NCI-H2081 (cell line): ENCODE results near the gene CENPM.
A peak's percentile ranks its signal among the peaks of the same experiment; 100 is the strongest.

Source experiments
- DNase-seq, 2 experiments: peaks; one replicate each; lab custom pipeline; 2025; lab: John Stamatoyannopoulos, UW

The CENPM gene

DNA sequence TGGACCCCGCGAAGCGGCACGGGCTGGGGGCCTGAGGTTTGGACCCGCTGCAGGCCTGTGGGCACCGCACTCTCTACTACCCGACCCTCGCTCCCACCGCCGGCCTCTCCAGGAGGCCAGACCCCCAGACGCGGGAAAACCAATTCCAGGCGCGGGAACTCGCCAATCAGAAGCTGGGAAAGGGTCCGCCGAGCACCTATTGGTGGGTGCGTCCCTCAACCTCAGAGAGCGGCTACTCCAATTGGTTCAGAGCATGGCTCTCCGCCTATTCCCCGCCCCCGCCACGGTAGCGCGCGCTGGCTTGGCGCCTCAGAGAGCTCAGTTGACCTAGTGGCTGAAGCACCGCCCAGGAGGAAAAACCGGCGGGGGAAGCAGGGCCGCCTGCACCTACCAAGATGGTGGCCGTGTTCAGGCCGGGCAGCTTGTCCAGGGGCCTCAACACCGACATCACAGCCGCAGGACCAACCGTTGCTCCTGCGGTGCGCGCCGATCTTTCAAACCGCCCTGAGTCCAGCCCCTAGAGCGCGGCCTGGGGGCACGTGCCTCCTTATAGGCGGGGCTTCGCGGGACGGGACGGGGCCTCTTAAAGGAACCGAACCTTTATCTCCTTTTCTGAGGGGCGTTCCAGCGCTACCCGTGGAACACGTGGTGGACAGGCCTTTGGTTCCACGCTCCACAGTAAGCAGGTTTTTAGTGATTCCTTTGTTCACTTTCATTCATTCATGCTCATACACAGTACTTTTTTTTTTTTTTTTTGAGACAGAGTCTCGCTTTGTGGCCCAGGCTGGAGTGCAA lies at the start of gene CENPM:
Gene CENPM, minus strand, starts transcription at position 524 of the 795 bp plus-strand sequence. Its CDS starts 76 bp downstream, at position 448.
- DNase-seq, result peak; percentile 90 to 94

DNA sequence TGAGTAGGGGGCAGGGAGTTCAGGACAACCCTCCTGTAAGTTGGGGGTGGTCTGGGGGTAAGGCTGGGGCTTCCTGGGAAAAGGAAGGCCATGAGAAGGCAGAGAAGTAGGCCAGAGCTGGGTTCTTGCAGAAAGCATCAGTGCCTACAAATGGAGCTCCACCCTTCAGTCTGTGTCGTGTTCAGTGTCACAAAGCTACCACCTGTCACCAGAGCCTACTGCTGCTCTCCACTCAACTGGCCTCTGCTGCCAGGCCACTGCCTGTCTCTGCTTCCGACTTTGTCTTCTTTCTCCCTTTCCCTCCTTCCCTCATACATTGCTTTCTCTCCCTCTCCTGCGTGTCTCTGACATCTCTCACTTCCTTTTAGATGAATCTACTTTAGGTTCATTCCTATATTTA lies 48.3 kb upstream of the CENPM start:
- DNase-seq, result no peak

DNA sequence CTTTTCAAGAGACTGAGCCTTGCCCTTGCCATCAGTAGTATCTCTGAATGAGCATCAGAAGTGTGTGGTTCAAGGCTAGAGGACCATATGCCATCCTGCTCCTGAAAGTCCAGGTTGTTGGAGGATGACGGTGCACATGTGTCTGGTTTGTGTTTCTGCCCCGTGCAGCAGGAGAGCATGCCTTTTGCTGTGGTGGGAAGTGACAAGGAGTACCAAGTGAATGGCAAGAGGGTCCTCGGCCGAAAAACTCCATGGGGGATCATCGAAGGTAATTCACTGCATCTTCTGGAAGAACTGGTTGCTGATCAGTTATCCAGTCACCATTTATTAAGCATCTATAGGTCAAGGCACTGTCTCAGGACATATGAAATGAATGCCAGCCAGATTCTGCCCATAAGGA lies 45.5 kb upstream of the CENPM start:
- DNase-seq, result no peak

DNA sequence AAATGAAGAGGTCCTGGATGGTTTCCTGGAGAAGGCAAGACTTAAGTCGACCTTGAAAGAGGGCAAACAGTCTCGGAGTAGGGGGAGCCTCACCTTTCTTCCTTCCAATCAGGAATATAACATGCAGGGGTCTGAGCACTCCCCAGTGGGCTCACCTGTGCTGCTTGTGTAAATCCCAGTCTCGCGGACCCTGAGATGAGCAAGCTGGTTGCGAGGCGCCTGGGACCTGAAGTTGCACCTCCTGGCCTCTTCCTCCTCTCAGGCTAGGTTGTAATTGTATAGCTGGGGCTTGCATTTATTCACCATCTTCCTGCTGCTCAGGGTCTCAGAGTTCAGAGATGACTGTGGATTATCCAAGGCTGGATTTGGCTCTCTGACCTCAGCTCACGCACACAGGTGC lies 44.2 kb upstream of the CENPM start:
- no peak for DNase-seq

GRCh38 chr22:41989246-41989645 lies 42.3 kb upstream of the CENPM start:
- DNase-seq, result no peak

DNA sequence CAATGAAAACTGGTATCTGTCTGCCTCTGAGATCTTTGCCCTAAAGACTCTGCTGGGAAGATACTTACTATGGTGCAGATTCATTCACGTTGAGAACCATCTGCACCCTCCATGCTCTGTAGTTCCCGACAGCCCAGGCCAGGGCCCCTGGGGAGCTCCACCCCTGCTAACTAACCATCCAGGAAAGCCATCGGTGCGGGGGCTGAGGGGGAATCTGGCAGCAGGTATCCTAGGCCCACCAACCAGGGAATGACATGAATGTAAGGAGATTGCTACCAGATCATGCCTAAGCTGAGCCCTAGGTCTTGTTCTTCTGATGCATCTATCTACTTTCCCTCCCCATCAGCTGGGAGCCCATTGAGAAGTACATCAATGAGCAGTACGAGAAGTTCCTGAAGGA lies 40.3 kb upstream of the CENPM start:
- no peak for DNase-seq

GRCh38 chr22:41983513-41984405 lies 36.8 kb upstream of the CENPM start:
- no peak for DNase-seq

DNA sequence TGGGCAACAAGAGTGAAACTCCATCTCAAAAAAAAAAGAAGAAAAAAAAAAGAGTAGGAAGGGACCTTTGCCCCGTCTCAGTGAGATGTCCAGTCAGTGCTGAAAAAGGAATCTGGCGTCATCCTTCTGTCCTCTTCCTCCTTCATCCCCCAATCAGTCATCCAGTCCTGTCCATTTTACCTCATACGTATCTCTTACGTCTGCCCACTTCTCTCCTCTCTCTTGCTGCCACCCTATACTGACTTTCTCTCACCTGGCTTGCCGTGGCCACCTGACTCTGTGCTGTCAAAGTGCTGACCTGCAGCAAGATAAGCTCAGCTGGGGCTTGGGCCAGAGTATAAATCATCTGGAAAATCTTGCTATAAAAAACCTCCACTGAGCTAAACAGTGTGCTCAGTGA lies 35.9 kb upstream of the CENPM start:
- no peak for DNase-seq

GRCh38 chr22:41979423-41980250 lies 32.7 kb upstream of the CENPM start:
- DNase-seq, result no peak

GRCh38 chr22:41978732-41979131 lies 31.8 kb upstream of the CENPM start:
- no peak for DNase-seq

DNA sequence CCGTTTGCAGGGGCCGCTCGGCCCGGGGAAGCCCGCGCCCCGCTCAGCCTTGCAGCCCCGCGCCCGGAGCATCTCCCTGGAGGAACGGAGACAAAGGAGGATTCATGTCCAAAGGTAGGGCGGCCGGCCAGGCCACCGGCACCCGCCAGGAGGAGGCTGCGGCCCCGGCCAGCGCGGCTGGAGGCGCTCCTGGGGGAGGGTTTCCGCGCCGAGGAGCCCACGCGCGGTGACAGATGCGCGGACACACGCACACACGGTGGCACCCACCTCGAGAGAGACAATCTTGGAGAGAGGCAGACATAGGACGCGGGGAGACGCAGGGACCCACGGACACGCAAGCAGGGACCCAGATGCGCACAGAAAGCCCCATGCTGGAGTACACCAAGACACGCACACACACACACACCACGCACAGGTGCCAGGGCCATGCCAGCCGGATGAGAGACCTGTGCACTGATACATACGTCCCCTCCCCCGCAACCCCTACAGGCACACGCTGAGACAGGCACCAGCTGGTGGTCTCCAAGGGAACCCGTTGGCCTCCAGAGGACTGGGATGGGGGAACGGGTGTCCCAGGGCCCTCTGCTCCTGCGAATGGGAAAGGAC lies 30.1 kb upstream of the CENPM start:
- DNase-seq, result peak; percentile 34 to 53

- peak; percentile 37 to 51 for DNase-seq
These were observed 29.3 kb upstream of the CENPM start for GRCh38 chr22:41976070-41976901.

- no peak for DNase-seq
These were observed 28.5 kb upstream of the CENPM start for GRCh38 chr22:41975299-41976069.

DNA sequence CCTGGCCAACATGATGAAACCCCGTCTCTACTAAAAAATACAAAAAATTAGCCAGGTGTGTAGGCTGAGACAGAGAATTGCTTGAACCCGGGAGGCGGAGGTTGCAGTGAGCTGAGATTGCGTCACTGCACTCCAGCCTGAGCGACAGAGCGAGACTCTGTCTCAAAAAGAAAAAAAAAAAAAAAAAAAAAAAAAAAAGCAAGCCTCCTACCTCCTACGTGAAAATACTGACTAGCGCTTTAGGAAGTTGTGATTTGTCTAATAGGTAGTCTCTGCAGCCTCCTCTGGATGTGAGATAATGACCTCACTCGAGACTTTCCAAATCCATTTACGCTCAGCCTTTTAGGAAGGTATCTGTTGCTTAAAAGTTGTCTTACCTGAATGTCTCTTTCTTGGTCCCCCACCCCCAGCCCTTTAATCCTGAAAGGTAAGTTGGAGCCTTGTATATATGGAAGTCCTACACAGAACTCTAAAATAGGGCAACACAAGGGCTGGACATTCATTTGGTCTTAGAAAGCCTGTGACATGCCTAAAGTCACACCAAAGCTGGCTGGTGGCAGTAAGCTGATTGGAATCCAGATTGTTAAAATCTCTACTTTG lies 27.8 kb upstream of the CENPM start:
- no peak for DNase-seq

- no peak for DNase-seq
These were observed 24.5 kb upstream of the CENPM start for GRCh38 chr22:41971431-41971830.

- no peak for DNase-seq
These were observed 23.6 kb upstream of the CENPM start for GRCh38 chr22:41970601-41971000.

DNA sequence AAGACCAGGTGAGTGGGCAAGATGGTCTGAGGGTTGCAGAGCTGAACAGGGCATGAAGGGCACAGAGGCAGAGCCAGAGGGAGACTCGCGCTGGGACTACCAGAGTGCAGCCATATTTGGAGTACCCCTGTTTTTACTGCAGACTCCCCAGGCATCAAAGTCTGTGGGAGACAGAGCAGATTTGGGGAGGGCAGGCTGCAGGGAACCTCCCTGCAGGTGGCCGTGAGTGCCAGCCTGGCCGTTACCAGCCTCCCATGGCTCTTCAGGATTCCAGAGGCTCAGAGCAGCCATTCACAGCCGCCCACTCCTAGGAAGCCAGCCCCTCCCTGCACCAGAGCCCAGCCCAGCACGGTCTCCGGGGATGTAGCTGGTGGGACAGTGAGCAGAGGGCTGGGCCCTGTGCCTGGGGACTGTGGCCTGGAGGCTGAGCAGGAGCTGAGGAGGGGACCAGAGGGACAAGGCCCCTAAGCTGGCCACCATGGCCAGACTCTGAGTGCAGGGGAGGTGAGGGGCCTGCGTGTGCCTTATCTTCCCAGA lies 22.2 kb upstream of the CENPM start, which contains the start of gene SEPTIN3:
Gene SEPTIN3, plus strand, starts transcription at position 334 of the 537 bp plus-strand sequence. CDS start 2,050 bp downstream, outside the sequence.
- no peak for DNase-seq

GRCh38 chr22:41968601-41969000 lies 21.6 kb upstream of the CENPM start:
- DNase-seq, result peak in 1 of 2 experiments; percentile 29

- DNase-seq, result peak in 1 of 2 experiments; percentile 14
These were observed 19.8 kb upstream of the CENPM start for GRCh38 chr22:41966607-41967240.
